ENCODE measurements around the gene ICE1.
"Not testable (repeated sequence)": the region's sequence is repeated elsewhere in the genome, so short reads cannot be mapped to it uniquely, and the experiment has no call there.

Gene ICE1

DNA sequence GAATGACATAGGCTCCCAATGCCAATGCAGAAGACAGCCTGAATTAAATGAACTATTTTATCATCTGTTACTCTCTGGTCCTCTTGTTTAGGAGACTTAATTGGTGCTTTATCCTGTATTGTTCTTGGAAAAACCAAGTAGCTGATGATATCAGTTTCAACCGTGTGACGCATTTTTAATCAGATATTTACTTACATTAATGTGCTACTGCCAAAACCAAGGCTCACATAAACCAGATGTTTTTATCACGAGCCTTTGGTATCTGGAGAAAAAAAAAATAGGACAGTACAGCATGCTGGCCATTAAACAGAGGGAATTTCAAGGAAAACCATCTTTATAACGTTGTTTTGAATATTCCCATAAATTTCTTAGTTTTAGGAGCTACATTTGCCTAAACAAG is 90.1 kb downstream of the ICE1 start:
- Histone ChIP-seq H3K4ac (ENCODE audit: low read depth in 1 of 2, low read length in 2 of 2) (no peak overlapping the region), H3K4me1 (ENCODE audit: control insufficient read depth, insufficient read depth, low read depth, low read length) (no peaks in the 10 kb centered on the region), H3K27ac (ENCODE audit: low read length, poor library complexity, severe bottlenecking) (no peak overlapping the region), H2BK15ac (ENCODE audit: low read depth, poor library complexity, severe bottlenecking) (no peak overlapping the region), H3K36me3 (ENCODE audit: control insufficient read depth in 1 of 2, insufficient read depth in 2 of 2, low read depth in 1 of 2, low read length in 2 of 2) (no peaks in the 10 kb centered on the region), H3K9me3 (ENCODE audit: control insufficient read depth, low read length) (no peaks in the 10 kb centered on the region), H3K23ac (ENCODE audit: low read length in 2 of 2) (no peak overlapping the region), H3K4me2 (ENCODE audit: low read length, poor library complexity, severe bottlenecking) (no peak overlapping the region), H4K8ac (ENCODE audit: low read length) (no peak overlapping the region), H2BK120ac (ENCODE audit: low read depth, low read length) (no peak overlapping the region), H4K91ac (ENCODE audit: low read length) (no peak overlapping the region), H3K4me3 (ENCODE audit: insufficient read depth in 1 of 2, low read depth in 1 of 2, low read length in 2 of 2) (no peak overlapping the region), H2AK5ac (ENCODE audit: low read length, severe bottlenecking) (no peak overlapping the region), H2BK12ac (ENCODE audit: low read length in 2 of 2) (no peak overlapping the region), H3K18ac (ENCODE audit: low read depth in 1 of 2, low read length in 2 of 2) (no peak overlapping the region), H2BK5ac (ENCODE audit: low read depth, low read length, poor library complexity, severe bottlenecking) (no peak overlapping the region), H3K9ac (ENCODE audit: low read length) (no peak overlapping the region), H3K79me1 (replicated peaks; ENCODE audit: low read length, poor library complexity, severe bottlenecking) (no peaks in the 10 kb centered on the region), H2AFZ (ENCODE audit: low read depth, low read length) (no peak overlapping the region), H3K14ac (ENCODE audit: low read length in 2 of 2) (no peak overlapping the region), H3K27me3 (ENCODE audit: control insufficient read depth in 1 of 2, insufficient read depth in 1 of 2, low read length in 2 of 2) (peaks cover 0 to 5% of the 10 kb centered on the region in 2 experiments)
- WGBS: no CpG with 5 or more reads among the region's 4 CpGs
- DNase-seq: no peak

- H3K18ac ChIP-seq (ENCODE audit: low read depth in 1 of 2, low read length in 2 of 2); H2AK5ac ChIP-seq (ENCODE audit: low read length, severe bottlenecking); H3K14ac ChIP-seq (ENCODE audit: low read length in 2 of 2); H3K36me3 ChIP-seq (ENCODE audit: control insufficient read depth in 1 of 2, insufficient read depth in 2 of 2, low read depth in 1 of 2, low read length in 2 of 2); H3K9ac ChIP-seq (ENCODE audit: low read length); H2BK5ac ChIP-seq (ENCODE audit: low read depth, low read length, poor library complexity, severe bottlenecking); H3K79me1 ChIP-seq (replicated peaks; ENCODE audit: low read length, poor library complexity, severe bottlenecking); H2BK12ac ChIP-seq (ENCODE audit: low read length in 2 of 2); H3K4ac ChIP-seq (ENCODE audit: low read depth in 1 of 2, low read length in 2 of 2); H3K4me3 ChIP-seq (ENCODE audit: insufficient read depth in 1 of 2, low read depth in 1 of 2, low read length in 2 of 2); H3K4me1 ChIP-seq (ENCODE audit: control insufficient read depth, insufficient read depth, low read depth, low read length); H3K4me2 ChIP-seq (ENCODE audit: low read length, poor library complexity, severe bottlenecking); DNase-seq; H2BK15ac ChIP-seq (ENCODE audit: low read depth, poor library complexity, severe bottlenecking); H2BK120ac ChIP-seq (ENCODE audit: low read depth, low read length); H3K23ac ChIP-seq (ENCODE audit: low read length in 2 of 2); H2AFZ ChIP-seq (ENCODE audit: low read depth, low read length); H3K27me3 ChIP-seq (ENCODE audit: control insufficient read depth in 1 of 2, insufficient read depth in 1 of 2, low read length in 2 of 2); H4K91ac ChIP-seq (ENCODE audit: low read length); H4K8ac ChIP-seq (ENCODE audit: low read length); H3K27ac ChIP-seq (ENCODE audit: low read length, poor library complexity, severe bottlenecking); H3K9me3 ChIP-seq (ENCODE audit: control insufficient read depth, low read length): not testable (repeated sequence)
- WGBS: 34% methylated on average over 2 of the region's 4 CpGs
Observed at GRCh38 chr5:5520622-5521021, 98.1 kb downstream of the ICE1 start.

DNA sequence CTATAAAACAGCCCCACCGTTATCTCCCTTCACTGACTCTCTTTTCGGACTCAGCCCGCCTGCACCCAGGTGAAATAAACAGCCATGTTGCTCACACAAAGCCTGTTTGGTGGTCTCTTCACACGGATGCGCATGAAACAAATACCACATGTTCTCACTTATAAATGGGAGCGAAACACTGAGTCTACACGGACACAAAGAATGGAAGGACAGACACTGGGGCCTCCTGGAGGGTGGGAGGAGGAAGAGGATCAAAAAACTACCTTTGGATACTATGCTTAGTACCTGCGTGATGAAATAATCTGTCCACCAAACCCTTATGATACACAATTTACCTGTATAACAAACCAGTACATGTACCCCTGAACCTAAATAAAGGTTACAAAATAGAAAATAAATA is 98.6 kb downstream of the ICE1 start:
- Histone ChIP-seq H3K36me3 (ENCODE audit: control insufficient read depth in 1 of 2, insufficient read depth in 2 of 2, low read depth in 1 of 2, low read length in 2 of 2) (no peaks in the 10 kb centered on the region), H3K23ac (ENCODE audit: low read length in 2 of 2) (no peak overlapping the region), H2BK15ac (ENCODE audit: low read depth, poor library complexity, severe bottlenecking) (no peak overlapping the region), H3K4me2 (ENCODE audit: low read length, poor library complexity, severe bottlenecking) (no peak overlapping the region), H3K9ac (ENCODE audit: low read length) (no peak overlapping the region), H4K8ac (ENCODE audit: low read length) (no peak overlapping the region), H2AFZ (ENCODE audit: low read depth, low read length) (no peak overlapping the region), H2BK120ac (ENCODE audit: low read depth, low read length) (no peak overlapping the region), H3K14ac (ENCODE audit: low read length in 2 of 2) (no peak overlapping the region), H2BK5ac (ENCODE audit: low read depth, low read length, poor library complexity, severe bottlenecking) (no peak overlapping the region), H3K4me1 (ENCODE audit: control insufficient read depth, insufficient read depth, low read depth, low read length) (no peaks in the 10 kb centered on the region), H3K27me3 (ENCODE audit: control insufficient read depth in 1 of 2, insufficient read depth in 1 of 2, low read length in 2 of 2) (no peaks in the 10 kb centered on the region), H3K9me3 (ENCODE audit: control insufficient read depth, low read length) (no peaks in the 10 kb centered on the region), H3K4ac (ENCODE audit: low read depth in 1 of 2, low read length in 2 of 2) (no peak overlapping the region), H4K91ac (ENCODE audit: low read length) (no peak overlapping the region), H3K79me1 (replicated peaks; ENCODE audit: low read length, poor library complexity, severe bottlenecking) (no peaks in the 10 kb centered on the region), H3K4me3 (ENCODE audit: insufficient read depth in 1 of 2, low read depth in 1 of 2, low read length in 2 of 2) (no peak overlapping the region), H3K18ac (ENCODE audit: low read depth in 1 of 2, low read length in 2 of 2) (no peak overlapping the region), H3K27ac (ENCODE audit: low read length, poor library complexity, severe bottlenecking) (no peak overlapping the region), H2AK5ac (ENCODE audit: low read length, severe bottlenecking) (no peak overlapping the region), H2BK12ac (ENCODE audit: low read length in 2 of 2) (no peak overlapping the region)
- WGBS: 19% methylated on average over 3 of the region's 8 CpGs
- no peak for DNase-seq

DNA sequence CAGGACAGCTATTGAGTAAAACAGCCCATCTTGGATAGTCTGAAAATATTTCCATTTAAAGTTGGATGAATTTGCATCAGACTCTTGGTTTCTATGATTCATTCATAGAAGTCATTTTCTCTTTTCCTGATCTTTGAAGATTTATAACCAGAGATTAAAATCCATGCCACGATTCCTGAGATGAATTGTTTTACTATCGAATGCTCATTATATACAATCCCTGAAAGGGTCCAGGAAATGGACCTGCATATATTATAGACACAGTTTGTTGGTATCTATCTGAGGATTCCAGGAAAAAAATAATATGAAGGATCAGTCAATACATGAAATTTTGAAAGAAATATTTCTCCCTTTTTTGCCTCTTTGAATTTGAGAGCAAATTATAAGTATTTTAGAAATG is 99.0 kb downstream of the ICE1 start:
- H3K18ac ChIP-seq (ENCODE audit: low read depth in 1 of 2, low read length in 2 of 2): no peak overlapping the region
- H2BK5ac ChIP-seq (ENCODE audit: low read depth, low read length, poor library complexity, severe bottlenecking): no peak overlapping the region
- no CpG with 5 or more reads among the region's 2 CpGs for WGBS
- no peak overlapping the region for H2BK120ac ChIP-seq (ENCODE audit: low read depth, low read length)
- no peak overlapping the region for H2BK12ac ChIP-seq (ENCODE audit: low read length in 2 of 2)
- no peak overlapping the region for H3K4me2 ChIP-seq (ENCODE audit: low read length, poor library complexity, severe bottlenecking)
- H3K27me3 ChIP-seq (ENCODE audit: control insufficient read depth in 1 of 2, insufficient read depth in 1 of 2, low read length in 2 of 2): no peaks in the 10 kb centered on the region
- no peak overlapping the region for H3K4me3 ChIP-seq (ENCODE audit: insufficient read depth in 1 of 2, low read depth in 1 of 2, low read length in 2 of 2)
- no peak overlapping the region for H2AK5ac ChIP-seq (ENCODE audit: low read length, severe bottlenecking)
- no peak for DNase-seq
- H3K36me3 ChIP-seq (ENCODE audit: control insufficient read depth in 1 of 2, insufficient read depth in 2 of 2, low read depth in 1 of 2, low read length in 2 of 2): no peaks in the 10 kb centered on the region
- no peaks in the 10 kb centered on the region for H3K79me1 ChIP-seq (replicated peaks; ENCODE audit: low read length, poor library complexity, severe bottlenecking)
- no peak overlapping the region for H2AFZ ChIP-seq (ENCODE audit: low read depth, low read length)
- H3K14ac ChIP-seq (ENCODE audit: low read length in 2 of 2): no peak overlapping the region
- H3K4me1 ChIP-seq (ENCODE audit: control insufficient read depth, insufficient read depth, low read depth, low read length): no peaks in the 10 kb centered on the region
- H4K91ac ChIP-seq (ENCODE audit: low read length): no peak overlapping the region
- no peak overlapping the region for H3K9ac ChIP-seq (ENCODE audit: low read length)
- H4K8ac ChIP-seq (ENCODE audit: low read length): no peak overlapping the region
- H3K27ac ChIP-seq (ENCODE audit: low read length, poor library complexity, severe bottlenecking): no peak overlapping the region
- H3K23ac ChIP-seq (ENCODE audit: low read length in 2 of 2): no peak overlapping the region
- H3K9me3 ChIP-seq (ENCODE audit: control insufficient read depth, low read length): no peaks in the 10 kb centered on the region
- H2BK15ac ChIP-seq (ENCODE audit: low read depth, poor library complexity, severe bottlenecking): no peak overlapping the region
- no peak overlapping the region for H3K4ac ChIP-seq (ENCODE audit: low read depth in 1 of 2, low read length in 2 of 2)
